Measurements from ENCODE around the gene CYP27B1. TPM values are rescaled to one million over a fixed set of nuclear protein-coding genes. Genes with fewer than 3 reads are reported as not detected.

Gene CYP27B1
- total RNA-seq, 6 donors from 2014 or later, result 0.98 to 5.2 (median 2.5) TPM; not detected in 1

DNA sequence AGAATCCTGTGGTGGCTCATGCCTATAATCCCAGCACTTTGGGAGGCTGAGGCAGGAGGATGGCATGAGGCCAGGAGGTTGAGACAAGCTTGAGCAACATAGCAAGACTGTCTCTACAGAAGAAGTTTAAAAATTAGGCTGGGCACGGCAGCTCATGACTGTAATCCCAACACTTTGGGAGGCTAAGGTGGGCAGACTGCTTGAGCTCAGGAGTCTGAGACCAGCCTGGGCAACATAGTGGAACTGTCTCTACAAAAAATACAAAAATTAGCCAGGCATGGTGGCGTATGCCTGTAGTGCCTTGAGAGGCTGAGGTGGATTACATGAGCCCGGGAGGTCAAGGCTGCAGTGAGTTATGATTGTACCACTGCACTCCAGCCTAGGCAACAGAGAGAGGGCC lies 998 bp upstream of the CYP27B1 start:
- no peak overlapping the region for H3K27ac ChIP-seq
- ATAC-seq (ENCODE audit: low FRiP score in 2 of 2), result no peak
- peaks cover 0 to 24% (median 19%) of the 10 kb centered on the region in 4 donors for H3K27me3 ChIP-seq
- peaks cover 36 to 55% (median 39%) of the 10 kb centered on the region in 4 donors for H3K4me1 ChIP-seq
- no peaks in the 10 kb centered on the region for H3K9me3 ChIP-seq
- 83 to 87% methylated on average over 3 of the region's 3 CpGs for WGBS, 2 donors
- no peak for TF ChIP-seq EP300 (IDR thresholded peaks at IDR 0.05)
- no peak for TF ChIP-seq POLR2A (IDR thresholded peaks at IDR 0.05)
- TF ChIP-seq POLR2AphosphoS5 (IDR thresholded peaks at IDR 0.05), result no peak
- TF ChIP-seq, protein P1, sequence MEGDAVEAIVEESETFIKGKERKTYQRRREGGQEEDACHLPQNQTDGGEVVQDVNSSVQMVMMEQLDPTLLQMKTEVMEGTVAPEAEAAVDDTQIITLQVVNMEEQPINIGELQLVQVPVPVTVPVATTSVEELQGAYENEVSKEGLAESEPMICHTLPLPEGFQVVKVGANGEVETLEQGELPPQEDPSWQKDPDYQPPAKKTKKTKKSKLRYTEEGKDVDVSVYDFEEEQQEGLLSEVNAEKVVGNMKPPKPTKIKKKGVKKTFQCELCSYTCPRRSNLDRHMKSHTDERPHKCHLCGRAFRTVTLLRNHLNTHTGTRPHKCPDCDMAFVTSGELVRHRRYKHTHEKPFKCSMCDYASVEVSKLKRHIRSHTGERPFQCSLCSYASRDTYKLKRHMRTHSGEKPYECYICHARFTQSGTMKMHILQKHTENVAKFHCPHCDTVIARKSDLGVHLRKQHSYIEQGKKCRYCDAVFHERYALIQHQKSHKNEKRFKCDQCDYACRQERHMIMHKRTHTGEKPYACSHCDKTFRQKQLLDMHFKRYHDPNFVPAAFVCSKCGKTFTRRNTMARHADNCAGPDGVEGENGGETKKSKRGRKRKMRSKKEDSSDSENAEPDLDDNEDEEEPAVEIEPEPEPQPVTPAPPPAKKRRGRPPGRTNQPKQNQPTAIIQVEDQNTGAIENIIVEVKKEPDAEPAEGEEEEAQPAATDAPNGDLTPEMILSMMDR (IDR thresholded peaks at IDR 0.05), result no peak
- H3K36me3 ChIP-seq, result peaks cover 0 to 21% (median 9%) of the 10 kb centered on the region in 4 donors
- DNase-seq, result no peak
- H3K4me3 ChIP-seq, result no peak overlapping the region

DNA sequence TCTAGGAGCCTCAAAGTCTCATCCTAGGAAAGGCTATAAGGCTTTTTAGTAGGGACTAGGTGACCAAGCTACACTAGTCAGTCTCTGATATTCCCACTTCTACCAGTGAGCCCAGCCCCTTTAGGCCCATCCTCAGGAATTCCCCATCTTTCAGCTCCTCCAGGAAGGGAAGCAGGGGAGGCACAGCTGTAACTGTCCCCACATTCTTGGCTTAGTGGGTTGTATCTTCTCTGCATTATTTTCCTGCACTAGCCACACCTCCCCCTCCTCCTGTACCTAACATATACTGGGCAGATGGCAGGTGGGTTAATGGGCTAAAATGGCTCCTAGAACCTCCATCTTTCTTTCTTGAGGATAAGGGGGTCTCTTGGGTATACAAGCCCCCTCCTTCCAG lies 424 bp upstream of the CYP27B1 start:
- H3K4me3 ChIP-seq, result no peak overlapping the region
- peaks cover 35 to 51% (median 39%) of the 10 kb centered on the region in 4 donors for H3K4me1 ChIP-seq
- H3K9me3 ChIP-seq, result no peaks in the 10 kb centered on the region
- H3K27ac ChIP-seq, result no peak overlapping the region
- TF ChIP-seq, protein P1 (IDR thresholded peaks at IDR 0.05), result no peak
- TF ChIP-seq POLR2AphosphoS5 (IDR thresholded peaks at IDR 0.05) (no peak), EP300 (IDR thresholded peaks at IDR 0.05) (no peak), POLR2A (IDR thresholded peaks at IDR 0.05) (no peak)
- H3K27me3 ChIP-seq, result peaks cover 0 to 24% (median 19%) of the 10 kb centered on the region in 4 donors
- H3K36me3 ChIP-seq, result peaks cover 0 to 21% (median 9%) of the 10 kb centered on the region in 4 donors
- DNase-seq (no peak), ATAC-seq (ENCODE audit: low FRiP score in 2 of 2) (no peak)

GRCh38 chr12:57765698-57766463 lies 997 bp downstream of the CYP27B1 start:
- WGBS, 2 donors, result 2 to 7% methylated on average over 10 to 12 of the region's 40 CpGs
- peaks cover 27 to 42% (median 31%) of the 10 kb centered on the region in 4 donors for H3K4me1 ChIP-seq
- H3K27me3 ChIP-seq, result peaks cover 0 to 24% (median 19%) of the 10 kb centered on the region in 4 donors
- peak; percentile 23 to 54 for ATAC-seq (ENCODE audit: low FRiP score in 2 of 2)
- peaks cover 0 to 20% (median 9%) of the 10 kb centered on the region in 4 donors for H3K36me3 ChIP-seq
- no peak for TF ChIP-seq POLR2AphosphoS5 (IDR thresholded peaks at IDR 0.05)
- TF ChIP-seq, protein P1 (IDR thresholded peaks at IDR 0.05), result no peak
- TF ChIP-seq EP300 (IDR thresholded peaks at IDR 0.05), result no peak
- TF ChIP-seq POLR2A (IDR thresholded peaks at IDR 0.05), result no peak
- peak; percentile 40 to 86 for DNase-seq
- peak overlapping the region in 3 of 4 donors; percentile 42 to 56 (median 51) for H3K4me3 ChIP-seq
- no peaks in the 10 kb centered on the region for H3K9me3 ChIP-seq
- no peak overlapping the region for H3K27ac ChIP-seq

- H3K4me1 ChIP-seq, result peaks cover 26 to 34% (median 31%) of the 10 kb centered on the region in 4 donors
- peaks cover 0 to 24% (median 19%) of the 10 kb centered on the region in 4 donors for H3K27me3 ChIP-seq
- TF ChIP-seq, protein P1 (IDR thresholded peaks at IDR 0.05), result peak in 4 of 6 experiments; percentile 14 to 33 (median 24)
- no peak for TF ChIP-seq EP300 (IDR thresholded peaks at IDR 0.05)
- H3K36me3 ChIP-seq, result peaks cover 0 to 13% (median 5%) of the 10 kb centered on the region in 4 donors
- H3K4me3 ChIP-seq, result peak overlapping the region in 3 of 4 donors; percentile 42 to 56 (median 51)
- WGBS, 2 donors, result 0 to 1% methylated on average over 11 to 56 of the region's 60 CpGs
- H3K27ac ChIP-seq, result no peak overlapping the region
- DNase-seq (peak; percentile 31 to 90), ATAC-seq (ENCODE audit: low FRiP score in 2 of 2) (peak; percentile 26 to 65)
- H3K9me3 ChIP-seq, result no peaks in the 10 kb centered on the region
These were observed 1.7 kb downstream of the CYP27B1 start for GRCh38 chr12:57765003-57765697.

All from upper lobe of left lung (tissue), 6 donors.